Panc1 (cell line): ENCODE results near the gene SIRPA.

Source experiments
- CTCF ChIP-seq: fragments of 450-650 bp; IDR thresholded peaks from 2 replicates; pipeline ENCODE4 v1.5.1; 2017; ENCODE audit warnings: mild to moderate bottlenecking
- POLR2AphosphoS5 ChIP-seq: IDR thresholded peaks from 2 replicates; pipeline ENCODE4 v1.6.1; 2012; ENCODE audit warnings: mild to moderate bottlenecking, low read depth, low read length, moderate library complexity
- REST ChIP-seq, 2 experiments: IDR thresholded peaks; 2 replicates each; pipeline ENCODE4 v1.6.1; 2011 to 2012; ENCODE audit warnings: low read depth in 2 of 2, control low read depth in 1 of 2, low read length in 1 of 2, mild to moderate bottlenecking in 1 of 2, moderate library complexity in 1 of 2; ENCODE audit not compliant: insufficient read depth in 1 of 2

- TF ChIP-seq POLR2AphosphoS5 (no peak), CTCF (no peak; the same call in 1 of the 2 replicates), REST (IDR thresholded peaks at IDR 0.05; ENCODE audit: insufficient read depth in 1 of 2, low read depth in 2 of 2, low read length in 1 of 2) (no peak)
Measured at GRCh38 chr20:1924910-1925861, 30.0 kb downstream of the SIRPA start.
